NCI-H2196 treated with DMSO at 0.1 percent for 48 hours (cell line): Measurements from ENCODE around the gene FAM3D.
A peak's percentile ranks its signal among the peaks of the same experiment; 100 is the strongest.
"Not testable (repeated sequence)": the region's sequence is repeated elsewhere in the genome, so short reads cannot be mapped to it uniquely, and the experiment has no call there.

Experiments
- DNase-seq: peaks from one replicate; lab custom pipeline; 2025; ENCODE audit not compliant: unreplicated experiment; lab: John Stamatoyannopoulos, UW

Gene FAM3D

GRCh38 chr3:58666683-58667082 is at the start of gene FAM3D:
FAM3D (minus strand) TSS chr3:58666774; CDS start chr3:58655563, 11,211 bp downstream.
- DNase-seq: no peak

- DNase-seq: no peak
These were observed 47.3 kb upstream of the FAM3D start for GRCh38 chr3:58713715-58714401.

GRCh38 chr3:58711871-58712270 is 45.3 kb upstream of the FAM3D start:
- DNase-seq: no peak

GRCh38 chr3:58708983-58709382 is 42.4 kb upstream of the FAM3D start:
- not testable (repeated sequence) for DNase-seq

- DNase-seq: no peak
These were observed 41.7 kb upstream of the FAM3D start for GRCh38 chr3:58708116-58708791.

GRCh38 chr3:58707390-58707930 is 40.9 kb upstream of the FAM3D start:
- no peak for DNase-seq

GRCh38 chr3:58706395-58707167 is 40.0 kb upstream of the FAM3D start:
- no peak for DNase-seq

GRCh38 chr3:58704745-58705144 is 38.2 kb upstream of the FAM3D start:
- no peak for DNase-seq

- not testable (repeated sequence) for DNase-seq
These were observed 37.7 kb upstream of the FAM3D start for GRCh38 chr3:58704304-58704703.

GRCh38 chr3:58698246-58698645 is 31.7 kb upstream of the FAM3D start:
- DNase-seq: no peak

GRCh38 chr3:58697561-58697960 is 31.0 kb upstream of the FAM3D start:
- no peak for DNase-seq

- DNase-seq: not testable (repeated sequence)
These were observed 30.2 kb upstream of the FAM3D start for GRCh38 chr3:58696813-58697212.

- DNase-seq: no peak
These were observed 29.5 kb upstream of the FAM3D start for GRCh38 chr3:58696093-58696492.

- DNase-seq: not testable (repeated sequence)
These were observed 28.7 kb upstream of the FAM3D start for GRCh38 chr3:58695284-58695683.

GRCh38 chr3:58693940-58694850 is 27.6 kb upstream of the FAM3D start:
- DNase-seq: no peak

GRCh38 chr3:58692484-58692883 is 25.9 kb upstream of the FAM3D start:
- no peak for DNase-seq

- no peak for DNase-seq
These were observed 25.4 kb upstream of the FAM3D start for GRCh38 chr3:58691997-58692396.

GRCh38 chr3:58690490-58690889 is 23.9 kb upstream of the FAM3D start:
- DNase-seq: no peak

GRCh38 chr3:58688574-58688973 is 22.0 kb upstream of the FAM3D start:
- peak; percentile 3 for DNase-seq

GRCh38 chr3:58686847-58687246 is 20.3 kb upstream of the FAM3D start:
- no peak for DNase-seq

- DNase-seq: no peak
These were observed 19.1 kb upstream of the FAM3D start for GRCh38 chr3:58685641-58686040.
